ENCODE results near the gene INHBE.
"Not testable (repeated sequence)": the region's sequence is repeated elsewhere in the genome, so short reads cannot be mapped to it uniquely, and the experiment has no call there.

The INHBE gene

GRCh38 chr12:57454566-57455373 lies at the start of gene INHBE:
Gene INHBE, plus strand, starts transcription at chr12:57455307. Its CDS starts 230 bp downstream, at chr12:57455537.
- DNase-seq (ENCODE audit: low read depth), result no peak

- no peak for DNase-seq (ENCODE audit: low read depth)
Measured at GRCh38 chr12:57410534-57410933, 44.6 kb upstream of the INHBE start.

GRCh38 chr12:57414160-57414559 lies 40.9 kb upstream of the INHBE start:
- not testable (repeated sequence) for DNase-seq (ENCODE audit: low read depth)

GRCh38 chr12:57415088-57415487 lies 40.0 kb upstream of the INHBE start:
- DNase-seq (ENCODE audit: low read depth), result no peak

- DNase-seq (ENCODE audit: low read depth), result no peak
Measured at GRCh38 chr12:57416039-57416996, 38.8 kb upstream of the INHBE start.

- DNase-seq (ENCODE audit: low read depth), result no peak
Measured at GRCh38 chr12:57418255-57418654, 36.9 kb upstream of the INHBE start.

- DNase-seq (ENCODE audit: low read depth), result no peak
Measured at GRCh38 chr12:57419495-57419894, 35.6 kb upstream of the INHBE start.

GRCh38 chr12:57420482-57420881 lies 34.6 kb upstream of the INHBE start:
- no peak for DNase-seq (ENCODE audit: low read depth)

- not testable (repeated sequence) for DNase-seq (ENCODE audit: low read depth)
Measured at GRCh38 chr12:57426948-57427347, 28.2 kb upstream of the INHBE start.

- DNase-seq (ENCODE audit: low read depth), result no peak
Measured at GRCh38 chr12:57428965-57429364, 26.1 kb upstream of the INHBE start.

GRCh38 chr12:57429473-57430111 lies 25.5 kb upstream of the INHBE start:
- DNase-seq (ENCODE audit: low read depth), result no peak

GRCh38 chr12:57430112-57430930 lies 24.8 kb upstream of the INHBE start:
- DNase-seq (ENCODE audit: low read depth), result no peak

- DNase-seq (ENCODE audit: low read depth), result peak; percentile 83
Measured at GRCh38 chr12:57430931-57431566, 24.1 kb upstream of the INHBE start, which contains the start of gene R3HDM2. Gene R3HDM2, minus strand, starts transcription at chr12:57431043. Its CDS starts 120,615 bp downstream, at chr12:57310428.

GRCh38 chr12:57431654-57432188 lies 23.4 kb upstream of the INHBE start:
- DNase-seq (ENCODE audit: low read depth), result no peak

GRCh38 chr12:57433370-57433769 lies 21.7 kb upstream of the INHBE start:
- no peak for DNase-seq (ENCODE audit: low read depth)

- no peak for DNase-seq (ENCODE audit: low read depth)
Measured at GRCh38 chr12:57434517-57435223, 20.4 kb upstream of the INHBE start, which contains the start of gene INHBC. Gene INHBC, plus strand, starts transcription at chr12:57434784. Its CDS starts 103 bp downstream, at chr12:57434887.

GRCh38 chr12:57435293-57435692 lies 19.8 kb upstream of the INHBE start:
- no peak for DNase-seq (ENCODE audit: low read depth)

GRCh38 chr12:57438400-57438799 lies 16.7 kb upstream of the INHBE start:
- DNase-seq (ENCODE audit: low read depth), result no peak

GRCh38 chr12:57439762-57440266 lies 15.3 kb upstream of the INHBE start:
- no peak for DNase-seq (ENCODE audit: low read depth)

GRCh38 chr12:57441393-57441792 lies 13.7 kb upstream of the INHBE start:
- not testable (repeated sequence) for DNase-seq (ENCODE audit: low read depth)

All from CMK (cell line).